Activated naive CD8-positive, alpha-beta T cell treated with anti-CD3 and anti-CD28 coated beads for 36 hours (primary cell): Measurements from ENCODE around the gene AP1S3. TPM values are rescaled to one million over a fixed set of nuclear protein-coding genes. Genes with fewer than 3 reads are reported as not detected.

Experiments
- DNase-seq: peaks from one replicate; pipeline ENCODE4 v3.0.0; 2021
- H3K27ac Mint-ChIP-seq: one replicate; pipeline ENCODE4 v1.8.0; 2022; ENCODE audit warnings: mild to moderate bottlenecking, moderate library complexity, mixed read lengths
- H3K27me3 Mint-ChIP-seq: one replicate; pipeline ENCODE4 v1.8.0; 2022; ENCODE audit warnings: mild to moderate bottlenecking, mixed read lengths
- H3K36me3 Mint-ChIP-seq: one replicate; pipeline ENCODE4 v1.8.0; 2021; ENCODE audit warnings: mild to moderate bottlenecking, mixed read lengths
- H3K4me1 Mint-ChIP-seq: one replicate; pipeline ENCODE4 v1.8.0; 2021; ENCODE audit warnings: mixed read lengths
- H3K4me3 Mint-ChIP-seq: one replicate; pipeline ENCODE4 v1.8.0; 2022; ENCODE audit warnings: mild to moderate bottlenecking, moderate library complexity, mixed read lengths
- H3K9me3 Mint-ChIP-seq: one replicate; pipeline ENCODE4 v1.8.0; 2022; ENCODE audit warnings: mixed read lengths
- total RNA-seq, 2 experiments: library from RNA; stranded (reverse); gene quantifications; one replicate each; pipeline ENCODE4 v1.2.3, GENCODE V29; 2021

Gene AP1S3
- total RNA-seq, 2 experiments from 2014 or later: 10.5 to 11.3 TPM

- Mint-ChIP-seq H3K27me3 (no peaks in the 10 kb centered on the region), H3K9me3 (no peaks in the 10 kb centered on the region), H3K4me1 (peaks cover 14% of the 10 kb centered on the region), H3K4me3 (no peak overlapping the region), H3K36me3 (no peaks in the 10 kb centered on the region), H3K27ac (no peak overlapping the region)
- DNase-seq: no peak
These were observed 23.7 kb upstream of the AP1S3 start for GRCh38 chr2:223860809-223861738.

GRCh38 chr2:223859070-223859469 is 21.7 kb upstream of the AP1S3 start:
- no peak for DNase-seq
- H3K4me1 Mint-ChIP-seq: no peaks in the 10 kb centered on the region
- no peaks in the 10 kb centered on the region for H3K27me3 Mint-ChIP-seq
- H3K9me3 Mint-ChIP-seq: no peaks in the 10 kb centered on the region
- H3K4me3 Mint-ChIP-seq: no peak overlapping the region
- no peaks in the 10 kb centered on the region for H3K36me3 Mint-ChIP-seq
- H3K27ac Mint-ChIP-seq: no peak overlapping the region

- no peaks in the 10 kb centered on the region for H3K9me3 Mint-ChIP-seq
- no peak overlapping the region for H3K27ac Mint-ChIP-seq
- H3K27me3 Mint-ChIP-seq: no peaks in the 10 kb centered on the region
- H3K4me1 Mint-ChIP-seq: no peaks in the 10 kb centered on the region
- H3K36me3 Mint-ChIP-seq: no peaks in the 10 kb centered on the region
- no peak overlapping the region for H3K4me3 Mint-ChIP-seq
- no peak for DNase-seq
These were observed 19.2 kb upstream of the AP1S3 start for GRCh38 chr2:223856584-223856983.

- no peak for DNase-seq
- peaks cover 4% of the 10 kb centered on the region for H3K36me3 Mint-ChIP-seq
- no peak overlapping the region for H3K4me3 Mint-ChIP-seq
- no peaks in the 10 kb centered on the region for H3K27me3 Mint-ChIP-seq
- H3K9me3 Mint-ChIP-seq: peaks cover 2% of the 10 kb centered on the region
- peaks cover 2% of the 10 kb centered on the region for H3K4me1 Mint-ChIP-seq
- H3K27ac Mint-ChIP-seq: no peak overlapping the region
These were observed 18.6 kb upstream of the AP1S3 start for GRCh38 chr2:223856021-223856420.

GRCh38 chr2:223855426-223855825 is 18.0 kb upstream of the AP1S3 start:
- Mint-ChIP-seq H3K27me3 (no peaks in the 10 kb centered on the region), H3K4me1 (peaks cover 2% of the 10 kb centered on the region), H3K4me3 (no peak overlapping the region), H3K9me3 (peaks cover 2% of the 10 kb centered on the region), H3K27ac (no peak overlapping the region), H3K36me3 (peaks cover 8% of the 10 kb centered on the region)
- no peak for DNase-seq

GRCh38 chr2:223854741-223855140 is 17.4 kb upstream of the AP1S3 start:
- H3K9me3 Mint-ChIP-seq: peaks cover 2% of the 10 kb centered on the region
- H3K4me3 Mint-ChIP-seq: no peak overlapping the region
- H3K27me3 Mint-ChIP-seq: no peaks in the 10 kb centered on the region
- no peak for DNase-seq
- H3K27ac Mint-ChIP-seq: no peak overlapping the region
- peaks cover 2% of the 10 kb centered on the region for H3K4me1 Mint-ChIP-seq
- peaks cover 12% of the 10 kb centered on the region for H3K36me3 Mint-ChIP-seq

- Mint-ChIP-seq H3K27ac (no peak overlapping the region), H3K4me3 (no peak overlapping the region), H3K27me3 (no peaks in the 10 kb centered on the region), H3K9me3 (peaks cover 9% of the 10 kb centered on the region), H3K36me3 (peaks cover 20% of the 10 kb centered on the region), H3K4me1 (peaks cover 2% of the 10 kb centered on the region)
- DNase-seq: no peak
These were observed 16.0 kb upstream of the AP1S3 start for GRCh38 chr2:223853425-223853837.

GRCh38 chr2:223852281-223852795 is 15.0 kb upstream of the AP1S3 start:
- Mint-ChIP-seq H3K27ac (no peak overlapping the region), H3K27me3 (no peaks in the 10 kb centered on the region), H3K4me3 (no peak overlapping the region), H3K4me1 (peaks cover 2% of the 10 kb centered on the region), H3K9me3 (peaks cover 9% of the 10 kb centered on the region), H3K36me3 (peaks cover 20% of the 10 kb centered on the region)
- no peak for DNase-seq

- H3K4me3 Mint-ChIP-seq: no peak overlapping the region
- no peaks in the 10 kb centered on the region for H3K27me3 Mint-ChIP-seq
- H3K9me3 Mint-ChIP-seq: peaks cover 9% of the 10 kb centered on the region
- no peak overlapping the region for H3K27ac Mint-ChIP-seq
- peaks cover 2% of the 10 kb centered on the region for H3K4me1 Mint-ChIP-seq
- H3K36me3 Mint-ChIP-seq: peaks cover 20% of the 10 kb centered on the region
- DNase-seq: no peak
These were observed 10.0 kb upstream of the AP1S3 start for GRCh38 chr2:223847410-223847809.

GRCh38 chr2:223846515-223846914 is 9.1 kb upstream of the AP1S3 start:
- Mint-ChIP-seq H3K9me3 (peaks cover 9% of the 10 kb centered on the region), H3K36me3 (peaks cover 20% of the 10 kb centered on the region), H3K4me3 (no peak overlapping the region), H3K4me1 (peaks cover 2% of the 10 kb centered on the region), H3K27ac (no peak overlapping the region), H3K27me3 (no peaks in the 10 kb centered on the region)
- DNase-seq: no peak

GRCh38 chr2:223841436-223842190 is 4.2 kb upstream of the AP1S3 start:
- Mint-ChIP-seq H3K27me3 (peaks cover 3% of the 10 kb centered on the region), H3K36me3 (no peaks in the 10 kb centered on the region), H3K4me1 (peaks cover 6% of the 10 kb centered on the region), H3K4me3 (no peak overlapping the region), H3K9me3 (no peaks in the 10 kb centered on the region), H3K27ac (peak overlapping the region; percentile 11)
- no peak for DNase-seq

GRCh38 chr2:223835701-223836532 is 1.5 kb downstream of the AP1S3 start:
- H3K36me3 Mint-ChIP-seq: peaks cover 2% of the 10 kb centered on the region
- H3K9me3 Mint-ChIP-seq: no peaks in the 10 kb centered on the region
- DNase-seq: peak; percentile 11
- peak overlapping the region; percentile 95 for H3K4me3 Mint-ChIP-seq
- H3K4me1 Mint-ChIP-seq: peaks cover 16% of the 10 kb centered on the region
- peaks cover 8% of the 10 kb centered on the region for H3K27me3 Mint-ChIP-seq
- peak overlapping the region; percentile 54 for H3K27ac Mint-ChIP-seq

- H3K4me1 Mint-ChIP-seq: peaks cover 16% of the 10 kb centered on the region
- no peaks in the 10 kb centered on the region for H3K9me3 Mint-ChIP-seq
- no peak for DNase-seq
- H3K27me3 Mint-ChIP-seq: peaks cover 8% of the 10 kb centered on the region
- no peak overlapping the region for H3K27ac Mint-ChIP-seq
- H3K4me3 Mint-ChIP-seq: no peak overlapping the region
- H3K36me3 Mint-ChIP-seq: peaks cover 2% of the 10 kb centered on the region
These were observed 3.0 kb downstream of the AP1S3 start for GRCh38 chr2:223834431-223834830.

GRCh38 chr2:223832241-223832903 is 5.0 kb downstream of the AP1S3 start:
- Mint-ChIP-seq H3K4me1 (peaks cover 14% of the 10 kb centered on the region), H3K27me3 (peaks cover 8% of the 10 kb centered on the region), H3K4me3 (no peak overlapping the region), H3K9me3 (no peaks in the 10 kb centered on the region), H3K36me3 (peaks cover 4% of the 10 kb centered on the region), H3K27ac (no peak overlapping the region)
- no peak for DNase-seq
